ENCODE results near the gene PPM1A. TPM values are rescaled to one million over a fixed set of nuclear protein-coding genes. Genes with fewer than 3 reads are reported as not detected.
A peak's percentile ranks its signal among the peaks of the same experiment; 100 is the strongest.

PPM1A gene
- total and polyA plus RNA-seq, 7 experiments from 2014 or later = 15.7 to 71.4 (median 43.0) TPM

GRCh38 chr14:60235440-60235839 lies 13.6 kb upstream of the PPM1A start:
- Mint-ChIP-seq H3K27ac (no peak overlapping the region), H3K4me1 (no peaks in the 10 kb centered on the region), H3K36me3 (peaks cover 0 to 13% (median 4%) of the 10 kb centered on the region in 5 donors), H3K9me3 (peaks cover 0 to 33% (median 19%) of the 10 kb centered on the region in 11 donors), H3K27me3 (peaks cover 0 to 18% (median 4%) of the 10 kb centered on the region in 5 donors), H3K4me3 (no peak overlapping the region)
- H3K36me3 ChIP-seq (ENCODE audit: control insufficient read depth in 2 of 3, insufficient read depth in 3 of 3, low read length in 3 of 3) = no peaks in the 10 kb centered on the region
- ChIA-PET CTCF (no interaction called here), POLR2A (no interaction called here)
- intact Hi-C loops (cut with micrococcal nuclease) = no loop called here
- no peaks in the 10 kb centered on the region for H3K9me3 ChIP-seq (ENCODE audit: control insufficient read depth in 2 of 3, low read length in 3 of 3)
- H3K27ac ChIP-seq (ENCODE audit: low read depth, low read length) = no peak overlapping the region
- no peaks in the 10 kb centered on the region for H3K4me1 ChIP-seq (ENCODE audit: control insufficient read depth in 2 of 2, insufficient read depth in 2 of 2, low read length in 2 of 2)
- H3K4me3 ChIP-seq (ENCODE audit: low read length) = no peak overlapping the region
- ATAC-seq = no peak
- no peaks in the 10 kb centered on the region for H3K27me3 ChIP-seq (ENCODE audit: control insufficient read depth in 2 of 2, insufficient read depth in 2 of 2, low read length in 2 of 2)
- no peak for DNase-seq

- CTCF ChIA-PET = no interaction called here
- H3K36me3 ChIP-seq (ENCODE audit: control insufficient read depth in 2 of 3, insufficient read depth in 3 of 3, low read length in 3 of 3) = no peaks in the 10 kb centered on the region
These were observed 10.1 kb upstream of the PPM1A start for GRCh38 chr14:60238955-60239354.

GRCh38 chr14:60240139-60240856 lies 8.7 kb upstream of the PPM1A start:
- CTCF ChIA-PET = no interaction called here
- ATAC-seq = no peak
- H3K27ac Mint-ChIP-seq = no peak overlapping the region

More at GRCh38 chr14:60238955-60239354, 10.1 kb upstream of the PPM1A start:
- Mint-ChIP-seq H3K27ac (peak overlapping the region in 1 of 9 donors; percentile 27), H3K4me3 (no peak overlapping the region), H3K36me3 (no peaks in the 10 kb centered on the region), H3K27me3 (peaks cover 0 to 5% (median 3%) of the 10 kb centered on the region in 5 donors), H3K9me3 (peaks cover 0 to 2% (median 0%) of the 10 kb centered on the region in 11 donors), H3K4me1 (peaks cover 0 to 3% (median 0%) of the 10 kb centered on the region in 7 donors)
- Histone ChIP-seq H3K27ac (ENCODE audit: low read depth, low read length) (no peak overlapping the region), H3K9me3 (ENCODE audit: control insufficient read depth in 2 of 3, low read length in 3 of 3) (no peaks in the 10 kb centered on the region), H3K4me1 (ENCODE audit: control insufficient read depth in 2 of 2, insufficient read depth in 2 of 2, low read length in 2 of 2) (no peaks in the 10 kb centered on the region), H3K4me3 (ENCODE audit: low read length) (no peak overlapping the region), H3K27me3 (ENCODE audit: control insufficient read depth in 2 of 2, insufficient read depth in 2 of 2, low read length in 2 of 2) (no peaks in the 10 kb centered on the region)
- no peak for ATAC-seq
- DNase-seq = no peak
- POLR2A ChIA-PET = no interaction called here
- intact Hi-C loops (cut with micrococcal nuclease) = no loop called here

GRCh38 chr14:60241091-60241490 lies 7.9 kb upstream of the PPM1A start:
- no peaks in the 10 kb centered on the region for H3K36me3 Mint-ChIP-seq
- intact Hi-C loops (cut with micrococcal nuclease) = loop anchor here (10.0 kb wide), 4 partner anchors 494 to 1454 kb away; partner anchors contain the start of genes HIF1A (in 1 of the 2), MNAT1 (in 1 of the 2) and PRKCH (in 1 of the 2)
- Histone ChIP-seq H3K36me3 (ENCODE audit: control insufficient read depth in 2 of 3, insufficient read depth in 3 of 3, low read length in 3 of 3) (no peaks in the 10 kb centered on the region), H3K27ac (ENCODE audit: low read depth, low read length) (no peak overlapping the region), H3K4me3 (ENCODE audit: low read length) (no peak overlapping the region), H3K4me1 (ENCODE audit: control insufficient read depth in 2 of 2, insufficient read depth in 2 of 2, low read length in 2 of 2) (no peaks in the 10 kb centered on the region), H3K9me3 (ENCODE audit: control insufficient read depth in 2 of 3, low read length in 3 of 3) (no peaks in the 10 kb centered on the region), H3K27me3 (ENCODE audit: control insufficient read depth in 2 of 2, insufficient read depth in 2 of 2, low read length in 2 of 2) (no peaks in the 10 kb centered on the region)
- H3K4me1 Mint-ChIP-seq = peaks cover 0 to 8% (median 3%) of the 10 kb centered on the region in 7 donors
- H3K27ac Mint-ChIP-seq = no peak overlapping the region
- no peaks in the 10 kb centered on the region for H3K9me3 Mint-ChIP-seq
- H3K4me3 Mint-ChIP-seq = no peak overlapping the region
- ChIA-PET POLR2A (interaction anchor here (0.6 to 1.1 kb wide), 2 partner anchors 91 to 103 kb away, joined by 3 to 6 read pairs; no protein-coding TSS in a partner anchor), CTCF (interaction anchor here (0.6 to 0.7 kb wide), 2 partner anchors 44 to 176 kb away, joined by 3 to 4 read pairs; no protein-coding TSS in a partner anchor)
- peaks cover 0 to 5% (median 0%) of the 10 kb centered on the region in 5 donors for H3K27me3 Mint-ChIP-seq
- no peak for ATAC-seq
- no peak for DNase-seq

More at GRCh38 chr14:60240139-60240856, 8.7 kb upstream of the PPM1A start:
- DNase-seq = no peak
- Mint-ChIP-seq H3K9me3 (no peaks in the 10 kb centered on the region), H3K36me3 (no peaks in the 10 kb centered on the region), H3K4me3 (no peak overlapping the region), H3K27me3 (peaks cover 0 to 5% (median 1%) of the 10 kb centered on the region in 5 donors), H3K4me1 (peaks cover 0 to 3% (median 0%) of the 10 kb centered on the region in 7 donors)
- no peak overlapping the region for H3K4me3 ChIP-seq (ENCODE audit: low read length)
- POLR2A ChIA-PET = interaction anchor here (1.1 kb wide), 1 partner anchor 92 kb away, joined by 3 read pairs; no protein-coding TSS in a partner anchor
- no peaks in the 10 kb centered on the region for H3K9me3 ChIP-seq (ENCODE audit: control insufficient read depth in 2 of 3, low read length in 3 of 3)
- no peaks in the 10 kb centered on the region for H3K36me3 ChIP-seq (ENCODE audit: control insufficient read depth in 2 of 3, insufficient read depth in 3 of 3, low read length in 3 of 3)
- intact Hi-C loops (cut with micrococcal nuclease) = loop anchor here (10.0 kb wide), 4 partner anchors 495 to 1455 kb away; partner anchors contain the start of genes HIF1A (in 1 of the 2), MNAT1 (in 1 of the 2) and PRKCH (in 1 of the 2)
- H3K27me3 ChIP-seq (ENCODE audit: control insufficient read depth in 2 of 2, insufficient read depth in 2 of 2, low read length in 2 of 2) = no peaks in the 10 kb centered on the region
- no peak overlapping the region for H3K27ac ChIP-seq (ENCODE audit: low read depth, low read length)
- H3K4me1 ChIP-seq (ENCODE audit: control insufficient read depth in 2 of 2, insufficient read depth in 2 of 2, low read length in 2 of 2) = no peaks in the 10 kb centered on the region

GRCh38 chr14:60242429-60242828 lies 6.6 kb upstream of the PPM1A start:
- ChIA-PET POLR2A (interaction anchor here (0.7 kb wide), 1 partner anchor 77 kb away, joined by 3 read pairs; no protein-coding TSS in a partner anchor), CTCF (no interaction called here)
- Histone ChIP-seq H3K27me3 (ENCODE audit: control insufficient read depth in 2 of 2, insufficient read depth in 2 of 2, low read length in 2 of 2) (no peaks in the 10 kb centered on the region), H3K4me1 (ENCODE audit: control insufficient read depth in 2 of 2, insufficient read depth in 2 of 2, low read length in 2 of 2) (peaks cover 0 to 7% of the 10 kb centered on the region in 2 donors), H3K9me3 (ENCODE audit: control insufficient read depth in 2 of 3, low read length in 3 of 3) (no peaks in the 10 kb centered on the region), H3K36me3 (ENCODE audit: control insufficient read depth in 2 of 3, insufficient read depth in 3 of 3, low read length in 3 of 3) (no peaks in the 10 kb centered on the region), H3K27ac (ENCODE audit: low read depth, low read length) (no peak overlapping the region), H3K4me3 (ENCODE audit: low read length) (no peak overlapping the region)
- no peaks in the 10 kb centered on the region for H3K36me3 Mint-ChIP-seq
- H3K4me3 Mint-ChIP-seq = no peak overlapping the region
- intact Hi-C loops (cut with micrococcal nuclease) = loop anchor here (10.0 kb wide), 4 partner anchors 492 to 1452 kb away; partner anchors contain the start of genes HIF1A (in 1 of the 2), MNAT1 (in 1 of the 2) and PRKCH (in 1 of the 2)
- H3K9me3 Mint-ChIP-seq = no peaks in the 10 kb centered on the region
- peaks cover 0 to 5% (median 0%) of the 10 kb centered on the region in 5 donors for H3K27me3 Mint-ChIP-seq
- no peak overlapping the region for H3K27ac Mint-ChIP-seq
- H3K4me1 Mint-ChIP-seq = peaks cover 0 to 14% (median 8%) of the 10 kb centered on the region in 7 donors
- ATAC-seq (peak; percentile 70), DNase-seq (no peak)

GRCh38 chr14:60245380-60246177 lies 3.4 kb upstream of the PPM1A start:
- peak overlapping the region in 2 of 10 donors; percentile 6 to 18 for H3K4me3 Mint-ChIP-seq

More at GRCh38 chr14:60245380-60246177, 3.4 kb upstream of the PPM1A start:
- CTCF ChIA-PET = no interaction called here
- Mint-ChIP-seq H3K36me3 (no peaks in the 10 kb centered on the region), H3K9me3 (peaks cover 0 to 9% (median 0%) of the 10 kb centered on the region in 11 donors), H3K27ac (peak overlapping the region in 8 of 9 donors; percentile 2 to 77 (median 50)), H3K27me3 (no peaks in the 10 kb centered on the region), H3K4me1 (peaks cover 11 to 29% (median 23%) of the 10 kb centered on the region in 7 donors)
- POLR2A ChIA-PET = interaction anchor here (1.4 kb wide), 1 partner anchor 56 kb away, joined by 5 read pairs; no protein-coding TSS in a partner anchor
- H3K27me3 ChIP-seq (ENCODE audit: control insufficient read depth in 2 of 2, insufficient read depth in 2 of 2, low read length in 2 of 2) = no peaks in the 10 kb centered on the region
- DNase-seq (no peak), ATAC-seq (no peak)
- no peak overlapping the region for H3K4me3 ChIP-seq (ENCODE audit: low read length)
- no peaks in the 10 kb centered on the region for H3K36me3 ChIP-seq (ENCODE audit: control insufficient read depth in 2 of 3, insufficient read depth in 3 of 3, low read length in 3 of 3)
- no peaks in the 10 kb centered on the region for H3K9me3 ChIP-seq (ENCODE audit: control insufficient read depth in 2 of 3, low read length in 3 of 3)
- H3K27ac ChIP-seq (ENCODE audit: low read depth, low read length) = no peak overlapping the region
- H3K4me1 ChIP-seq (ENCODE audit: control insufficient read depth in 2 of 2, insufficient read depth in 2 of 2, low read length in 2 of 2) = peaks cover 0 to 18% of the 10 kb centered on the region in 2 donors
- intact Hi-C loops (cut with micrococcal nuclease) = loop anchor here (5.0 to 10.0 kb wide), 11 partner anchors 93 to 1673 kb away; partner anchors contain the start of genes DACT1 (in 1 of the 2), GPR135 (in 1 of the 2), HIF1A (in 1 of the 2) and MNAT1 (in 1 of the 2)

All from naive thymus-derived CD4-positive, alpha-beta T cell (primary cell).